ENCODE data around the gene FUZ.

The FUZ gene

GRCh38 chr19:49803529-49803856, 9.6 kb downstream of the FUZ start:
- DNase-seq, result no peak

GRCh38 chr19:49802836-49803528, 10.1 kb downstream of the FUZ start:
- DNase-seq, result no peak

- DNase-seq, result no peak
These were observed 11.0 kb downstream of the FUZ start for GRCh38 chr19:49801966-49802661.

- DNase-seq, result no peak
These were observed 11.6 kb downstream of the FUZ start for GRCh38 chr19:49801401-49801888.

- DNase-seq, result no peak
These were observed 12.3 kb downstream of the FUZ start for GRCh38 chr19:49800771-49801170.

GRCh38 chr19:49799798-49800376, 13.2 kb downstream of the FUZ start:
- no peak for DNase-seq

- DNase-seq, result no peak
These were observed 13.8 kb downstream of the FUZ start for GRCh38 chr19:49799271-49799797.

GRCh38 chr19:49798574-49798973, 14.5 kb downstream of the FUZ start:
- no peak for DNase-seq

GRCh38 chr19:49795615-49796014, 17.5 kb downstream of the FUZ start:
- no peak for DNase-seq

- no peak for DNase-seq
These were observed 19.6 kb downstream of the FUZ start for GRCh38 chr19:49793561-49793840.

GRCh38 chr19:49792829-49793560, 20.1 kb downstream of the FUZ start:
- DNase-seq, result no peak

- no peak for DNase-seq
These were observed 21.2 kb downstream of the FUZ start for GRCh38 chr19:49791776-49792445.

GRCh38 chr19:49790866-49791265, 22.2 kb downstream of the FUZ start:
- no peak for DNase-seq

- DNase-seq, result no peak
These were observed 24.2 kb downstream of the FUZ start for GRCh38 chr19:49788857-49789256.

GRCh38 chr19:49787746-49788145, 25.3 kb downstream of the FUZ start:
- no peak for DNase-seq

GRCh38 chr19:49786376-49786820, 26.7 kb downstream of the FUZ start:
- no peak for DNase-seq

GRCh38 chr19:49782515-49782914, 30.6 kb downstream of the FUZ start:
- DNase-seq, result no peak

- DNase-seq, result no peak
These were observed 31.7 kb downstream of the FUZ start for GRCh38 chr19:49781394-49781793.

- DNase-seq, result no peak
These were observed 32.2 kb downstream of the FUZ start for GRCh38 chr19:49780861-49781260.

GRCh38 chr19:49779731-49780555, 33.1 kb downstream of the FUZ start:
- no peak for DNase-seq

GRCh38 chr19:49776371-49776764, 36.7 kb downstream of the FUZ start:
- DNase-seq, result no peak

GRCh38 chr19:49775742-49776370, 37.2 kb downstream of the FUZ start:
- no peak for DNase-seq
